ENCODE measurements around the gene CKB. TPM values are rescaled to one million over a fixed set of nuclear protein-coding genes. Genes with fewer than 3 reads are reported as not detected.

CKB gene
- polyA plus RNA-seq, 10 donors: 130 to 286 (median 210) TPM

GRCh38 chr14:103552011-103552845 is 29.6 kb upstream of the CKB start:
- DNase-seq: peak in 2 of 3 donors; percentile 74 to 86

GRCh38 chr14:103551338-103551762 is 28.7 kb upstream of the CKB start:
- peak in 1 of 3 donors; percentile 86 for DNase-seq

DNA sequence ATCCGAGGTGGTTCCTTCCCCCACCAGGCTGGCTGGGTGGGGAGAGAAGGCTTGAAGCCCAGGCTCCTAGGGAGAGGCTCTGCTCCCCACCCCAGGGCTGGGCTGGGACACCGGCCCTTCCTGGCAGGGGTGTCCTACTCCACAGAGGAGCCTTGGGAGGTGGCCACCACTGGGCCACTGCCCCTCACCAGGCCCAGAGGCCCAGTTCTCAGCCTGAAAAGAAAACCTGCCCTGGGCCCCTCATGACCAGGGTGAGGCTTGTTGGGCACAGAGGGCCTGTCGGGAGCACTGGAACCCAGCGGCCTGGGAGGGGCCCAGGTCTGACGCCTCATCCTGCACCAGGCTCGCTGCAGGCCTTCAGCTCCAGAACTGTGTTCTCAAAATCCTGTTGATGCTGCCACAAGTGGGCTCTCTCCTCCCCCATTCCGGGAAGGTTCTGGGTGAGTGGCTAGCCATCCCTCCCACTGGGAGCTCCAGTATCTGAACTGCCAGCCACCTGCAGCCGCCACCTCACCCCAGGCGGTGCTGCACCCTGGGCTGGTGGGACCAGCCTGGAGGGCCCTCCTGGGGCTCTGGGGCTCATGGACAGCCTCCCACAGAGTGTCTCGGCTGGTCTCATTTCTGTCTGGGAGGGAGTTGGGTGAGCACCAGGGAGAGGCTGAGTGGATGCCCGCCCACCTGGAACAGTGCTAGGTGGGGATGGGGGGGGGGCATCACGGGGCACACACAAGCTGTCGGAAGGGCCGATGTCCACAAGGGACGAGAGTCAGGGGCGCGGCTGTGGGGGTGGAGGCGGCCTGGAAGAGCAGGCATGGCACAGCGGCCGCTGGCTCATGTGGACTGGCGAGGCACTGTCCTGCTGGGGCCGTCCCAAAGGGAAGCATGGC is 28.1 kb upstream of the CKB start:
- peak in 1 of 3 donors; percentile 51 for DNase-seq

- peak in 1 of 3 donors; percentile 20 for DNase-seq
These were observed 27.0 kb upstream of the CKB start for GRCh38 chr14:103549361-103550311.

DNA sequence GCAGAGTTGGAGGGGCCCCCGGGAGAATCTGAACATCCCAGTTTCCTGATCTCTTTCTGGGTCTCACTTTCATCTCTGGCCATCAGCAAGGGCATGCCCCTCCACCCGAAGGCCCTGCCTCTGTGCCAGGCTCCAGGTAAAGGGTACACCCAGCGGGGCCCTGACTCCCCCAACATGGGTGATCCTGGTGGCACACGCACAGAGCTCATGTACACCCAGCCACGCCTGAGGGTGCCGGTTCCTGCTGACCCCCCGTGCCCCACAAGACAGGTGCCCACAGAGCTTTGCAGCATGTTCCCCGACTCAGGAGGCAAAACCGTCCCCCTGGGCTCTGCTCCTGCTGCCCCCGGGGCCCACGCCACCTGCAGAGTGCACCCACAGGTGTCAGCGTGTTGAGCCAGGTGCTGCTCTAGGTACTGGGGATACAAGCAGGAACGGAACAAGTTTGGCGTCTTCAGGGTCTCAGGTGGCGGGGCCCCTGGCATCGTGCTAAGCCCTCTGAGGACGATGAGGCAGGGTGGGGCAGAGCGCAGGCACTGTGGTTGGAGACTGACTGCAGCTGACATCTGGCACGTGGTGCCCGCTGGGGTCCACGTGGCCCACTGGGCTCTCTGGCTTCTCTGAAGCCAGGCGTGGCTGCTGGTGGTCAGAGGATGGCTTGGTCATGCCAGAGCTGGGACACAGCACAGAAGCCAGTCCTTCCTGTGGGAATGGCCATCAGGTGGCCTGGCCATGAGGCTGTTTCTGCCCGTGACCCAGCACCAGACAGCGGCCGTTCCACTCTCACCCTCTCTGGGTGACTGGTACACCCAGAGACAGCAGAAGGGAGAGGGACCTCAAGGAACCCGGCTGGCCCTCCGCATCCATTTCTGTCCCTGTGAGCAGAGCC is 26.1 kb upstream of the CKB start:
- peak in 1 of 3 donors; percentile 16 for DNase-seq

- DNase-seq: no peak
These were observed 25.4 kb upstream of the CKB start for GRCh38 chr14:103547941-103548462.

DNA sequence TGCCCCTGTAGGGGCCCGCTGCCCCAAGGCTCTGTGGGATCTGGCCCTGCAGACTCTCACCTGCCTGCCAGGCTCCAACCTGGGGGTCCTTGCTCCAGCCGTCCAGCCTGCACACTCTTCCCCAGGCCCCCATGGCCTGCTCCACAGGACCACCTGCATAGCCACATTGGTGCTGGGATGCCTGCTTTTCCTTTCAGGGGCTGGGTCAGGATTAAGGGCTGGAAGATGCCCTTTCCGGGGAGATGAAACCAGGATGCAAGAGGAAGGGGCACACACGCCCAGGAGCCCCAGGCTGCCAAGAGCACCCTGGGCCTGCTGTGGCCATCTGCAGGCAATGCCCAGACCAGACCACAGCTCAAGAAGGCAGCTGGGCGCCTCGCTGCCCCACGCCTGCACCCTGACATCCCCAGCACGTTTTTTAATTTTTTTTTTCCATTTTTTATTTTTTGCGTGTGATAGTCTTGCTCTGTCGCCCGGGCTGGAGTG is 24.9 kb upstream of the CKB start:
- DNase-seq: no peak

DNA sequence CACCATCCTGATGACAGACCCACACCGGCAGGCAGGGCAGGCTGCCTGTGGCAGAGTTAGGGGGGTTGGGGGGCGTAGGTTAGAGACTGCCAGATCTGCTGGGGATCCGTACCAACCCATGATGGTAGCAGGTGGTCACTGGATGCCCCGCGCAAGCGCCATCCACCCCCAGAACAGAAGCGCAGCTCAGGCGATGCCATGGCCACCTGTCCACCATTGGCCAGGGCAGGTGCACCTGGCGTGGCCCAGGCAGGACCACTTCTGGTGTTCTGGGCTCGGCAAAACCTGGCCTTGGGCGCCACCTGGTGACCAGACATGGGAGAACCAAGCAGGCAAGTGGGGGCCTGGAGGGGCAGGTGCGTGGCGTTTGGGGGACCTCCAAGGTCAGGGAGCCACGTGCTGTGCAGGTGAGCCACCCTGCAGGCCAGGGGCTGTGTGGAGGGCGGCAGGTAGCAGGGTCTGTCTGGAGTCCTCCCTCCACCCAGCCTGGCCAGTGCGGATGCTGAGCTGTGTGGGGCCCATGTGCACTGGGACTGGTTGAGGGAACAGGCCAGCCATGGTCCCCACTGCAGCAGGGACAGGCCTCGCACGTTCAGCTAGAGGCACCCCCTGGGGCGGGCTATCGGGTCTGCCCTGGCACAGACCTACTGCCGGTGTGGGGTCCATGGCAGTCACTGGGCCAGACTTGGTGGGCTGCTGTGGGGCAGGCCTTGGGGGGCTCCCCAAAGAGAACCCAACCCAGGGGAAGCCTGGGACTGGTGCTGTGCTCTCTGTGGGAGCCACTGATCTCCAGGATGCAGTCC is 24.2 kb upstream of the CKB start:
- DNase-seq: peak in 2 of 3 donors; percentile 64 to 81

GRCh38 chr14:103545915-103546651 is 23.5 kb upstream of the CKB start:
- no peak for DNase-seq

- DNase-seq: no peak
These were observed 22.7 kb upstream of the CKB start for GRCh38 chr14:103545219-103545914.

DNA sequence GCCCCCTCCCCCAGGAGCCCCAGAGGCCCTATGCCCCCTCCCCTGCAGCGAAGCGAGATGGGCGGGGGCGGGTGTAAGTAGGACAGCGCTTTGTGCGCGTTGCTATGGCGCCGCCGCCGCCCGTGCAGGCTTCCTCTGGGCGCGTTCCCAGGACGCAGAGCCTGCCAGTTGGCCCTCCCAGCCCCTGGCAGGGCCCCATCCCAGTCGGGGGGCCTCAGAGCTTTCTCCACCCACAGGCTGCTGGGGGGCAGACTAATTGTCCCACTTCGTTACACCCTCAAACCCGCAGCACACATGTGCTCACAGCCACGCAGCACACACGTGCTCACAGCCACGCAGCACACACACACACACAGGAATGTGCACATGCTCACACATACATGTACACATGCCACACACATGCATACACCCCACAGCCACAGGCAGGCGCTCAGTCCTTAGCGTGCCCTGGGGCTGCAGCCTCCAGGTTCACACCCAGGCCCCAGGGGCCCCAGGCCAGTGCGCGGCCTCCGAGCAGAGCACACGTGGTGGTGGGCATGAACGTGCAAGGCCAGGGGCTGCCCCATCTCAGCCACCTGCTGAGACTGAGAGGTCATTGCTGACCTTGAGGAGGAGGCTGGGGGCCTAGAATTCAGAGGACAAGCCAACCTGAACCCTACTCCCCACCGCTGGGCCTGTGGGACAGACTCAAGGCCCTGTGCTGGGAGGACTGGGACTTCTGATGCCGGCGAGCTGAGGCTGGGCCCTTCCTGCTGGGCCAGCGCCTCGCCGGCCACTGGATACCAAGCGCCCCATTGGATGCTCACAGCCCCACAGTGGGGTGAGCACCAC is 22.0 kb upstream of the CKB start:
- DNase-seq: peak in 2 of 3 donors; percentile 75 to 90

DNA sequence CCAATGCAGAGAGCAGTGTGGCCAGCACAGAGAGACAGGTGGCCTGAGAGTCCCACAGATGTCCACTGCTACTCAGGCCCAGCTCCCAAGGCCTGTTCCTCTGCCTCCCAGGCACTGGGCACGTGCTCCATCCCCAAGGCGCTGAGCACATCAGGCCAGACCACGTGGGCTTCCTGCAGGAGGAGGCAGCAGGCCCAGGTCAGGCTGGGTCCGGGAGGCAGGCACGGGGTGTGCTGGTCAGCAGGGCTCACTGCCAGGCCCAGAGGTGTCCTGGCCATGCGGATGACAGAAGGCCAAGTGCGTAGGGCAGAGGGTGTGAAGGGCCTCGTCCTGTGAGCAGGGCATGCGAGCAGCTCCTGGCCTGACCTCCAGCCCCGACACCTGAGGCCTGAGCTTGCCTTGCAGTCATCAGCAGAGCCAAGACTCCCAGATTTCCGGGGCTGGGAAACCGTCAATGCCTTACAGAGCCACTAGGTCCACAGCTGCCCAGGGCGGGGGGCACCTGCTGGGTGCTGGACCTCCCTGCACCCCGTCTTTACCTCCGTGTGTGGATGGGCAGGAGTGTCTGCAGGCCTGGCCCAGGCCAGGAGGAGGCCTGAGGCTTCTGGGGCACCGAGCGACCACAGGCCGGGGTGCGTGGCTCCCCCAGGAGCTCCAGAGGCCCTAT is 21.2 kb upstream of the CKB start:
- DNase-seq: peak in 1 of 3 donors; percentile 55

DNA sequence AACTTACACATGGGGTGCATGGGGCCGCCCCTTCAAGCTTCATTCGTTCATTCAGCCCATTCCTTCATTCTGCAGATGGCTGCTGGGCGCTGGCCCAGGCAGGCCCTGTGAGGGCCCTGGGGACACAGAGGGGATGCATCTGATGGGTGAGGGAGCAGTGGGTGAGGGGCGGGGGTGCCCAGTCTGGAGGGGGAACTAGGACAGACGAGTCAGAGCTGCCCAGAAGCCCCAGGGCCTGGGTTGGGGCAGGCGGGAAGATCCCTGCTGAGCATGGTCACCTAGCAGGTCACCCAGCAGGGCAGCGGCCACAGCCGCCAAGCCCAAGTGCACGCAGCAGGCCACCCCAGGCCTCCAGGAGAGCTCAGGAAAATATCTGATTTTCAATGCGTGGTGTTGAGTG is 20.5 kb upstream of the CKB start:
- no peak for DNase-seq

DNA sequence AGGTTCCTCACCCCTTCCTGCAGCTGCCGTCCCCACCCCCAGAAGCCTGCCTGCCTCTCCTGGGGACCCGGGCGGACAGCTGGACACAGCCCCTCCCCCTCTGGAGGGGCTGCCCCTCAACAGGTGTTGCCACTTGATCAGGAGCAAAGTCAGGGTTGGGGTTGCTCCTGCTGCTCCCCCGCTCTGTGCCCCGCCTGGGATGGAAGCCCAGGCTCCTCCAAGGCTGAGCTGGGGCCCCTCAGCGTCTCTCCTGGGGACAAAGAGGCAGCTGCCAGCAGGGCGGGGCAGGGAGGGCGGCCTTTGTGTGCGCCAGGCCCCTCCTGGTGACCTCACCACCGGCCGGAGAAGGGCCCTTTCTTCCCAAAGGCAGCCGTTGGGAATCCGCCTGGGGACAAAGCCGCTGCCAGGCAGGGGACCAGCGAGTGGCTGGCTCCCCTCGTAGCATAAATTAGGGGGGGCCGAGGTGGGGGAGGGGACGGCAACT is 20.0 kb upstream of the CKB start:
- DNase-seq: peak in 2 of 3 donors; percentile 72 to 90

DNA sequence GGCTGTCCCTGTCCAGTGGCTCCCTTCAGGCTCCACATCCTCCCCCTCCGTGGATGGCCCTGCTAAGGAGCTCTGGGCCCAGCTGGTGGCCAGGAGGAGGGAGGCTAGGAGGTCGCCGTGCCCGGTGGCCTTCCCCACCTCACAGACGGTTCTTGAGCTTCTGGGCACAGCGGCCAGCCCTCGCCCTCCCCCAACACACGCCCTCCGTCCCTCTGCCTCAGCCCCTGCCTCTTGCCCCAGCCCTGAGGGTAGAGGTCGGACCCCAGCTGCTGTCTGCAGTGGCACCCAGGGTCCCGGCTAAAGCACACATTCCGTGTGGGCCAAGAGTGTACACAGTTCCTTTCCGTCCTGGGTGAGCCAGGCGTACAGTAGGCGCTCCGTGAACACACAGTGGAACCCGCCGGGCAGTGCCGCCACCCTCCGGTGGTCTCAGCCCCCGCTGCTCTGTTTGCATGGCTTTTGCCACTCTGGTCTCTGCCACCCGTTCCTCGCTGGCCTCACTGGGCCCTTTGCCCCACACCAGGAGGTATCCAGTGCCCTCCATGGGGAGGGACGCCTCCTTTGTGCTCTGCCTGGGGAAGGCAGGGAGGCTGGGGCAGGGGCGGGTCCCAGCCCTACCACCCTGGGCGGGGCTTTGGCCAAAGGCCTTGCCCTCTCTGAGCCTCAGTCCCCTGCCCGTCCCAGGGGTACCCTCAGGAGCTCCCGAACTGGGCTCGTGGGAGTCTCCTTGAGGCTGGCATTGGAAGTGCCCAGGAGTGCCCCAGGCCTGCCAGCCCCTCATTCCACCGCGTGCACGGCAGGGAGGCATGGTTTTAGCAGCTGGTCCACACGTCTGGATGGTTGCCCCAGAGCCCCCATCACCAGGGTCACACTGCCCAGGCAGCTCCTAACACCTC is 19.3 kb upstream of the CKB start:
- no peak for DNase-seq

Data from muscle of back (tissue), 11 donors.